GM21423 (cell line): ENCODE results near the gene WDR86.

Experiments used
- ATAC-seq: cut with Tn5 transposase; IDR thresholded peaks from one replicate; pipeline ENCODE4 v1.9.1; 2021; ENCODE audit warnings: mild to moderate bottlenecking, moderate library complexity; ENCODE audit not compliant: unreplicated experiment

WDR86 gene

GRCh38 chr7:151363182-151363581 is 46.7 kb downstream of the WDR86 start:
- ATAC-seq: no peak

DNA sequence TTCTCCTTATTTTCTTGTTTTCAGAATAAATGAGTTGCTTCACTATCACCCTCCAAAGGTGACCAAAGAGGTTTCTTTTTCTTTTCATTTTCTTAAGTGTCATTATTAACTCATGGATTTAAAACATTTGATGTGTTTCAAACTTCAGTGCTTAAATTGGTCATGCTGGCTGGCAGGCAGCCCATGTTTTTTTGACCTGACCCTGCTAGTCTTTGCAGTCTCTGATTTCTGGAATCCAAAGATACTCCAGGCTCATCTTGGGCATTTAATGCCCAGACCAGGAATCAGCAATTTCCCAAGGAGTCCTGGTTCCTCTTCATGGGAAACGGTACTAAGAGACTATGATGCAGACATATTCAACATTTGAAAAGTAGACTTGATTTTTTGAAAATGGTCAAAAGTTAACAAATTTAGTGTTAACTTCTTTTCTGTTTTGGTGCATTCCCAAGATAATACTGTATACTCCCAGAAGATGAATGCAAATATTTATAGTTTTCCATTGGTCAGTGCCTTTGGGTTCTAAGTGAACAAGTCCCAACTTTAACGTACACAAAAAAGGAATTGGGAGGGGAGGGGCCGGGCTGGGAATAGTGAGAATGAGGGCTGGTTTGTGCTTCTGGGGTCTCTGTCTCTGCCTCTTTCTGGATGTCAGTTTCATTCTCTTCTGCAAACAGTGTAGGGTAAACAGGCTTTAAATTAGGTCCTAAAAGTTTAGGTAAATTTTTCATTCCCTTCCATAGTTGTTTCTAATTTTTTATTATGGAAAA is 48.5 kb downstream of the WDR86 start:
- no peak for ATAC-seq

DNA sequence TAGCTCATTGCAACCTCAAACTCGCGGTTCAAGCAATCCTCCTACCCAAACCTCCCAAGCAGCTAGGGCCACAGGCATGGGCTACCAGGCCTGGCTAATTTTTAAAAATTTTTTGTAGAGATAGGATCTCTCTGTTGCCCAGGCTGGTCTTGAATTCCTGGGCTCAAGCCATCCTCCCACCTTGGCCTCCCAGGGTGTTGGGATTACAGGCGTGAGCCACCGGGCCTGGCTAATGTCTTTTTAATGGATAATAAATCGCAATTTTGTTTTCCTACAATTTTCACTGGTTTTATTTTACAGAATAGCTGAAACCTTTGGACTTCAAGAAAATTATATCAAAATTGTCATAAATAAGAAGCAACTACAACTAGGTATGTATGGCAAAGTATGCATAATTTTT is 57.3 kb downstream of the WDR86 start:
- ATAC-seq: no peak

GRCh38 chr7:151351967-151352366 is 57.9 kb downstream of the WDR86 start:
- peak; percentile 47 for ATAC-seq

- no peak for ATAC-seq
Measured at GRCh38 chr7:151351027-151351426, 58.8 kb downstream of the WDR86 start.

DNA sequence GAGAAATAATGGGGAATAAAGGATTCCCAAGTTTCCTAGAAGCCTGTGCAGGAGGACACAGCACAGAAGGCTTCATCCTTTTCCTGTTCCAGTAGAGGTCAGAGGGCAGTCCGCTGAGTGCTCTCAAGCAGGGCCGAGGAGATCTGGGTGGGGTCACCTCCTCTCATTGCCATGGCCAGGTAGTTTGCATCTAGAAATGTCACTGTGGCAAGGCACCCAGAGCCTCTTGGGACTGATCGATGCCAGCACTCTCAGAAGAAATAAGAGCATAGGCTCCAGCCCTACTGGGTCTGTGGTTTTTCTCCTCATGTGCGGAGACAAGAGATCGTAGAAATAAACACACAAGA is 60.4 kb downstream of the WDR86 start:
- ATAC-seq: peak; percentile 42

GRCh38 chr7:151348970-151349369 is 60.9 kb downstream of the WDR86 start:
- ATAC-seq: no peak

DNA sequence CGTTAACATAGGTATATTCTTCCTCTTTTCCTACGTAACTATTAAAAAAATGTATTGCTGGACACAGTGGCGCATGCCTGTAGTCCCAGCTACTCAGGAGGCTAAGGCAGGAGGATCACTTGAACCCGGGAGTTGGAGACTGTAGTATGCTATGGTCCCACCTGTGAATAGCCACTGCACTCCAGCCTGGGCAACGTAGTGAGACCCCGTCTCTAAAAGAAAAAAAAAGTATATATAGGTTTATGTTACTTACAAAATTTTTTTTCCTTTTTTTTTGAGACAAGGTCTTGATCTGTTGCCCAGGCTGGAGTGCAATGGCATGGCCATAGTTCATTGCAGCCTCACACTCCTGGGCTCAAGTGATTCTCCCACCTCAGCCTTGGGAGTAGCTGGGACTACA is 62.6 kb downstream of the WDR86 start:
- ATAC-seq: no peak

GRCh38 chr7:151346470-151346769 is 63.4 kb downstream of the WDR86 start:
- no peak for ATAC-seq

DNA sequence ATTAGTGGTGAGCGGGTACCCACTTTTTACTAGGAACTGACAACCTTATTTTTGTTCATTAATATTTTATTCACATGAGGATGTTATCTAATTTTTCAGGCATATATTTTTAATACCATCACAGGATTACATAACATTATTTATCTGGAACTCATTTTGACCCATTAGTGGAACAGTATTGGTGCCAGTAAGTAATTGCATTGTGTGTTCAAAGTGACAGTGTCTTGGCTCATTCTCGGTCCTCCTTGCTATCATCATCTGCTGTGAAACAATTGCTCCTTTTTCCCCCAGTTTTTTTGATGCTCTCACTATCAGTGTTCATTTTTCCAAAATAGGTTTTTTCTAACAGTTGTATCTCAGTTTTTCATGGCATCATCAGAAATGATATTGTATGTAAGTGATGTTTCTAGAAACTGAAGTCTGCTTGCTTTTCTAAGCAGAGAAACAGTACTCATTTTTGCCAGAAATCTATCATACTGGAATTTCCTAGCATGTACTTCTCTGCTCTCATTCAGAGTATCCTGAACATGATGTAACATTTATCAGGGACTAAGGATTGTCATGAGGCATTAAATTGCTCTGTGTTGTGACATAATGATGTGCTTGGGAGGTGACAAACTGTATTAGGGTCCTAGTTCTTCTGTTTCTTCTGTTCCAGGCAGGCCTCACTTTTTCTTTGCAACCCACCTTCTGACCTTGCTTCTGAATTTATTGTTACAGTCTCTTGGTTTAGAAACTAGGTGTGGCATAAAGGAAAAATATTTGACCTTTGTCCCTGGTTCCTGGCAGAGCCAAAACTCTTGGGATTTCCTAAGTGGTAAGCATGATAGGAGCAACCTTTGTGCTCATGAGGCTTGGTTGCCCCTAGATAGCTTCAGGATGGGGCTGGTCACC is 64.0 kb downstream of the WDR86 start:
- ATAC-seq: no peak

DNA sequence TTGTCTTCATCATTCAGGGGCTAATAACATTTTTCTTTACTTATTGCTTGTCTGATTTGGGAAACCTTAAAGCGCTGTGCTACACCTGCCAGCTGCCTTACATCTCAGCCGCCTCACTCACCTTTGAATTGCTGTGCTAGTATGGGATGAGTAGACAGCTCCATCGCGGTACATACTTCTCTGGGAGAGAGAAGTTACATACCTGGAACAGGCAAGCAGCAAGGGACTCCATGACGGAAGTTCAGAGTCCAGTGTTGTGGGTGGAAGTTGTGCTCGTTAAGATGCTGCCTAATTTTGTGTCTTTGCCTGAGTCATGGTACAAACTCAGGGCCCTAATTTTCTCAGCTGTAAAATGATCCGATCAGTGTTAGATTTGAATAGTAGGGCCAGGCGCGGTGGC is 66.3 kb downstream of the WDR86 start:
- ATAC-seq: no peak

- ATAC-seq: no peak
Measured at GRCh38 chr7:151342811-151343210, 67.0 kb downstream of the WDR86 start.

GRCh38 chr7:151342102-151342646 is 67.7 kb downstream of the WDR86 start:
- ATAC-seq: peak; percentile 51

DNA sequence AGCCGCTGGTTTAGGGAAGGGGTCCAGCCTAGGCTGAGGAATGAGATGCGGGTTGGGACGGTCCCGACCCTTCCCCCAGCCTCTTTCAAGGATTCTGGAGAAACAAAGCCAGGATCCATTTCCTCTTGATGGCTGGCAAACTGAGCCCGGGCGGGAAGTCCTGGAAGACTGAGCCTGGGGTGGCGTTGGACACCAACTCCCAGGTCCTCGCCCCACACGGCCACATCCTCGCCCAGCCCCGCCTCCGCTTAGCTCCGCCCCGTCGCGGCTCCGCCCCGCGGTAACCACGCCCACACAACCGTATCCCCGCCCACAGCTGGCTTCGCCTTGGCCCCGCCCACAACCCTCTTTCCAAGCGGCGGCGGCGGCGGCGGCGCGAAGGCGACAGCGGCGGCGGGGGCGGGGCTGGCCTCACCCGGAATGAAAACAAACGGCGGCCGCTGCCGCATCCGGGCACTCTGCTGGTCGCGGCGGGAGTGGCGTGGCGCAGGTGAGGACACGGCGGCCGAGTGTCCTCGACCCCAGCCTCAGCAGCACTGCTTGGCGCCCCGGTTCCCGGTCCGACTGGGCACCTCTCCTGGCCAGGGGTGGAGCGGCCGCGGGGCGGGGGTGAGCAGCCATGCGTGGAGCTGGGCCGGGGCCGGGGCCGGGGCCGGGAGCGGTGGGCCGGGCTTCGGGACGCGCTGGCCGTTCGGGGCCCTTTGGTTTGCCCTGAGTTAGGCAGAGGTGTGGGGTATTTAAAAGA is 68.3 kb downstream of the WDR86 start, which contains the start of gene NUB1:
TSS of gene NUB1 (plus strand) at position 456 of the 745 bp plus-strand sequence. CDS start 3,538 bp downstream, outside the sequence.
- peak; percentile 54 for ATAC-seq

GRCh38 chr7:151340794-151341356 is 69.0 kb downstream of the WDR86 start:
- no peak for ATAC-seq

DNA sequence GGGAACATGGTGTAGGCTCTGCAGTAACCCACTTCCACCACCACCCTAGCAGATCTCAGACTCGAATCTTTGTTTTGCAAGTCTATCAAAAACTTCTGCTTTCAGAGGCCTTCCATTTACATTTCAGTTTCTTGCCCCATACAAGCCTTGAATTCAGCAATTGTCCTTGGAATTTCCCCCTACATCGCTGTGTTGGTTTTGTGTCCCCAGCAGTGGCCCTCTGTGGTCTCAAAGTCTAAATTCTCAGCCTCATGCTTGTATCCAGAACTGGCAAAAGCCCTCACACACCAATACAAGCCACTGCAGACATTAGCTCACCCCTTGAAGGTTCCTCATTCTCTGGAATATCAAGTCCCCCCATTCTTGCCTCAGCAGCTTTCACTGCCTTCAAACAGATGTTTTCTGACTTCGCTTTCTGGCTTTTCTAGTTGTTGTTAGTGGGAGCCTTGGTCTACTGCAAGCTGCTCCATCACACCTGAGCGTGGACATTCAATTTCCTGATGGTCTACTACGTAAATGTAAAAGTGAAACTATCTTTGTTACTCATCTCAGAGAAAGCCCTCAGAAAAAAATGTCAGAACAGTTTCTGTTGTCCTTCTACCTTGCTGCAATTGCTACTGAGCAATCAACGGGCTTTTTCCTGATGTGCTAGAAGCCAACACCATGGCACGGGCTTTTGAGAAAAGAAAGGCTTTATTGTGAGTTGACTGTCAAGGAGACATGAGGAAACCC is 70.0 kb downstream of the WDR86 start:
- ATAC-seq: peak; percentile 39

DNA sequence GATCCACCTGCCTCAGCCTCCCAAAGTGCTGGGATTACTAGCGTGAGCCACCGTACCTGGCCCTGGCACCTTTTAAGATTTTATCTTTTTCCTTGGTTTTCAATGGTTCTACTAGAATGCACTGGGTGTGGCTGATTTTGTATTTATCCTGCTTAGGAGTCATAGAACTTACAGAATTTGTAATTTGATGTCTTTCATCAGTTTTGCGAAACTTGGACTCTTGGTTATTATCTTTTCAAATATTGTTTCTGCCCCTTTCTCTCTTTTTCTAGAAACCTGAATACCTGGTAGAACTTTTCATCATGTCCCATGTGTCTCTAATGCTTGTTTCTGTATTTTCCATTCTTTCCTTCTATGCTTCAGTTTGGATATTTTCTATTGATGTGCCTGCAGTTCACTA is 71.0 kb downstream of the WDR86 start:
- ATAC-seq: no peak

DNA sequence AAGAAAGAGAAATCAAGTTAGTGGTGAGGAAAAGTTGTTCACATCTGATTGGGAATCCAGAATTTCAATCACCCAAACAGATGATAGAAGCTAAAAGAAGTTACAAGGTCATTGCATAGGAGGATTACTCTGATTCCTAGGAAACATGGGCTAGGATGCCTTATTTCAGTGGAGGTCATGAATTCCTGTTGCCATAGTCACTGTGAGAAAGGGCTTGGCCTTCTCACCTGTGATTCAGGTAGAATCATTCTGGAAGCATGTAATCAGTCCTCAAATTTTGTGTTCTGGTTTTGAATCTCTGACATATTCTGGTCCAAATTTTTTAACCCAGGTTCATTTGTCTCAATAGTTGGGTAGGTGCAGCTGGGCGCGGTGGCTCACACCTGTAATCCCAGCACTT is 72.5 kb downstream of the WDR86 start:
- no peak for ATAC-seq

DNA sequence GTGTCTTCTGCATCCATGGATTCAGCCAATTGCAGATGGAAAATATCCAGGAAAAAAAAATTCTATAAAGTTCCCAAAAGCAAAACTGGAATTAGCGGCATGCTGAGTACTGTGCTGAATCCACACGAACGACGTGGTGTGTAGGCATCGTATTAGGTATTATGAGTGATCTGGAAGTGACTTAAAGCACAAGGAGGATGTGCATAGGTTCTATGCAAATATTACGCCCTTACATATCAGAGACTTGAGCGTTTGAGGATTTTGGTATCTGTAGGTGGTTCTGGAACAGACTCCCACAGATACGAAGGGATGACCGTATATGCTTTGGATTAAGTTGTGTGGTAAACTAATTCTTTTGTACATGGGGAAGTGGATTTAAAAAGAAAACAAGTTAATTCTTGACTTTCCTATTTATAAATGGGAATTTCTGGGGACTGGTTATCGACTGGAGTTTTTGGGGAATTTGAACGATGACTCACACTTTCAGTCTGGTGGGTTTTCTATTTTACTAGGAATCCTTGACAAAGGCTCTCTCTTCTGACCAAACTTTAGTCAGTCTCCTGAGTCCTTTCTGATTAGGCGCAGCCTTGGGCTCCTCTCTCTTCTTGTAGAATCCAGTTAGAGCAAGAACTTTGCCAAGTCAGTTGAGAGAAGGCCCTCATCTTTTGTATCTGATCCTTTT is 73.7 kb downstream of the WDR86 start:
- ATAC-seq: no peak

DNA sequence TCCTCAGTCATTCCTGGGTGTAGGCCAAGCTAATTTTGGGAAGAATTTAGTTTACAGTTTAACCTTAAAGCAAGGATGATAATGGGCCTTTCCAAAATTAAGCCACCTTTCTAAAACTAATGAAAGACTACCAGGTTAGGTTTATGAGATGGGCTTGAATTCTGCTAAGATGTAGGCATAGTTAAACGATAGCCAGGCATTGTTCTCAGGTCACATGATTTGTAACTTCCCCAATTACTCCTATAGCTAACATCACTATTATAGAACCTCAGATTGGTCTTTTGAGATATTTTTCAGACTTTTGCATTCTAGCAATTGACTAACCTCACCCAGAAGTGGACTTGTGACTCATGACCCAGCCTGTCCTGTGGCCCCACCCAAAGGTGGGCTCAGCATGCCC is 75.2 kb downstream of the WDR86 start:
- ATAC-seq: no peak
